ACC112 (cell line): ENCODE measurements around the gene PRLR.

ENCODE experiments used
- H2AFZ ChIP-seq: fragments of 200-600 bp; sonication (generic); one replicate; pipeline ENCODE4 v1.6.0; 2017; ENCODE audit warnings: antibody characterized with exemption, low read length; ENCODE audit not compliant: unreplicated experiment
- H3K27ac ChIP-seq: fragments of 200-600 bp; sonication (generic); 2 replicates; pipeline ENCODE4 v1.5.1; 2014; ENCODE audit warnings: low read depth, mild to moderate bottlenecking, antibody characterized with exemption, low read length, moderate library complexity
- H3K27me3 ChIP-seq: fragments of 200-600 bp; sonication (generic); 2 replicates; pipeline ENCODE4 v1.6.1; 2014; ENCODE audit warnings: mild to moderate bottlenecking, antibody characterized with exemption, low read length, moderate library complexity, mixed read lengths; ENCODE audit not compliant: insufficient read depth
- H3K36me3 ChIP-seq: fragments of 200-600 bp; sonication (generic); 2 replicates; pipeline ENCODE4 v1.6.1; 2016; ENCODE audit warnings: mild to moderate bottlenecking, antibody characterized with exemption, low read length, moderate library complexity, mixed read lengths; ENCODE audit not compliant: insufficient read depth
- H3K4me1 ChIP-seq: fragments of 200-600 bp; sonication (generic); one replicate; pipeline ENCODE4 v1.6.1; 2016; ENCODE audit warnings: low read length, mixed read lengths; ENCODE audit not compliant: insufficient read depth, unreplicated experiment, control insufficient read depth
- H3K4me3 ChIP-seq: fragments of 200-600 bp; sonication (generic); 2 replicates; pipeline ENCODE4 v1.5.1; 2014; ENCODE audit warnings: mild to moderate bottlenecking, low read depth, low read length
- H3K79me2 ChIP-seq: fragments of 200-600 bp; sonication (generic); one replicate; pipeline ENCODE4 v1.6.0; 2016; ENCODE audit warnings: low read length; ENCODE audit not compliant: control insufficient read depth, unreplicated experiment, insufficient read depth

PRLR gene

DNA sequence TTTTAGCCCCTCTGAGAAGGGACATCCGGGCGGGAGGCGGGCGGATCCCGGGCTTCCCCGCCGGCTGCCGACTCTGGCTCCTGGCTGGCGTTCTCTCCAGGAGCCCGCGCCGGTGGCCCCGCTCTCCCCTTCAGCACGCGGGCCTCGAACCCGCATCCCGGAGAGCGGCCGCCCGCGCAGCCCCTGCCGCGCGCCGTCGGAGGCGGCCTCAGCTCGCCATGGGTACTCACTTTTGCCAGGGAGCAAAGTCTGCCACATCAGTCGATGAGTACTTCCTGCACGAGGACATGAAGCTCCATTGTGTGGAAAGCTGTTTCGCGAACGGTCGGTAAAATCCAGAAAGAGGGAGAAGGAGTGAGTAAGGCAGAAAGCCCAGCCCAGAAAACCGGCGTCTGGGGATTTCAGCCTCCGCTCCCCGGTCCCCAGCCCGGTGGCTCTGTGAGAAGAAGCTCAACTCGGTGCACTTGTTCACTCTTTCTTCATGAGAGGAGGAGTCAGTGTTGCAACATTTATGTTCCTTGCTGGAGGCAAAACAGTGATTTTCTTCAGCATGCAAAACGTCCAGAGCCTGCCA lies at the start of gene PRLR:
PRLR (minus strand) TSS at position 450 of the 574 bp plus-strand sequence. CDS start 140,867 bp downstream, outside the sequence.
- H3K4me1 ChIP-seq, result peaks cover 4% of the 10 kb centered on the region
- peaks cover 69% of the 10 kb centered on the region for H3K27me3 ChIP-seq
- H3K36me3 ChIP-seq, result no peaks in the 10 kb centered on the region
- H3K4me3 ChIP-seq, result peak within 1 kb of the TSS; percentile 72
- H3K27ac ChIP-seq, result no peak within 1 kb of the TSS
- peak within 1 kb of the TSS; percentile 45 for H2AFZ ChIP-seq
- H3K79me2 ChIP-seq, result no peaks in the 10 kb centered on the region

DNA sequence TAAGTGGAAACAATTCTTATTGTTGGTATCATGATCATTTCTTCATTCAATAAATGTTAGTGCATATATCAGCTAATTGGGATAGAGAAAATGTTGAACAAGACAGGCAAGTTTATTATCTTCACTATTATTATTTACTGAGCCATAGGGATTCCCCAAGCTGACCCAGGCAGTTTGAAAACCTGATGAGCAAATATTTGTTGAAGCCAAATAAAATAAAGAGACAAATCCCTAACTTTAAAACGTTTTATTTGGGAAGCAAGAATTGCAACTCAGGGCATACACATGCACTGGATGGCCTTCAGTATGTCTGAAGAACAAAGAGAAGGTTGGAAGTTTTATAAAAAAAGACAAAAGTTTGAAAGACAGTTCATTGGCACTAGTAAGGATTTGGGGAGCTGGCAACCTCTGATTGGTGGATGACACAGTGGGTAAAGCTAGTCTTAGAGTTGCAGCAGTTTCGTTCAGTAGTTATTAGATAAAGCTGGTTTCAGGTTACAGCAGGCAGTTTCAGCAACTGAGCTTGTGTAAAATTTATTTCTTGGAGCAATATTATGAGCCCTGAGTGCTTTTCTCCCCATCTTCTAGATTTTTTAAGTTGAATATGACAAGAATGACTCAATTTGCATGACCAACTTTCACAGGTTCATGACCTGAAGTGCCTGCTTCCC lies 44.7 kb upstream of the PRLR start:
- no peak overlapping the region for H3K27ac ChIP-seq
- no peaks in the 10 kb centered on the region for H3K79me2 ChIP-seq
- H3K4me3 ChIP-seq, result no peak overlapping the region
- peaks cover 19% of the 10 kb centered on the region for H3K27me3 ChIP-seq
- no peaks in the 10 kb centered on the region for H3K4me1 ChIP-seq
- H3K36me3 ChIP-seq, result no peaks in the 10 kb centered on the region
- no peak overlapping the region for H2AFZ ChIP-seq

DNA sequence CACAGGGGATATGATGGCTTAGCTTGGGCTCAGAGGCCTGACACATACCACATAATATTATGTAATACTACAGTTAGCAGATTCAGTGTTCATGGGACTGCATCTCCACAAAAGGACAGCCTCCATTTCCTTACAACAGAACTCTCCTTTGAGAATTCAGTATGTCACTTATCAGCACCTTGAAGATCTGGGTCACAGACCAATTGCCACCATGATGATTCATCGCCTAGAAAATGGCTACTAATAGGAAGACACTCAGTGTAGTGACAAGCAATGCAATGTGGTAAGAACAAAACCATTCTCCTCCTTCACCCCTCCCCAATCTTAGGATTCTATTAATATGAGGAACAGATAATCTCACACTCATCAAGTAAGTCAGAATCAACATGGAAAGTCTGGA lies 38.7 kb upstream of the PRLR start:
- H3K4me1 ChIP-seq, result no peaks in the 10 kb centered on the region
- H2AFZ ChIP-seq, result no peak overlapping the region
- H3K27me3 ChIP-seq, result peaks cover 7% of the 10 kb centered on the region
- no peaks in the 10 kb centered on the region for H3K79me2 ChIP-seq
- H3K4me3 ChIP-seq, result no peak overlapping the region
- H3K27ac ChIP-seq, result no peak overlapping the region
- no peaks in the 10 kb centered on the region for H3K36me3 ChIP-seq

DNA sequence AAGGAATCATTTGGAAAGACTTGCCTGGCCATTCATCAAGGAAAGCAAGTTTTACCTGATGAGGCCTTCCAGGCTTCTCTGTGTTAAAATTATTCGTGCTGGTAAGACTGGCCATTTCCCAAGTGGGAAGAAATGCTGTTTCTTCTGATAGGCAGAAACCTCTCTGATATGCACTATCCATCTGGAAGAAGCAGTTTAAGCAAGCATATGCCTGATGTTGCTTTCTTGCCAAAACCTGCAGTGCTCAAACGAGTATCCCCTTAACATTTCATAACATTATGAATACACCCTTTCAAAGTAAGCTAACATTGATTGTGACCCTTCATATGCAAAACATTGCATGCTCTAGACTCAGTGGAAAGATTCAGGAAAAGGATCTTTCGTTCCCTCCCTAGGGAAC lies 36.0 kb upstream of the PRLR start:
- H2AFZ ChIP-seq, result no peak overlapping the region
- H3K27me3 ChIP-seq, result peaks cover 3% of the 10 kb centered on the region; the same call in 1 of the 2 replicates

DNA sequence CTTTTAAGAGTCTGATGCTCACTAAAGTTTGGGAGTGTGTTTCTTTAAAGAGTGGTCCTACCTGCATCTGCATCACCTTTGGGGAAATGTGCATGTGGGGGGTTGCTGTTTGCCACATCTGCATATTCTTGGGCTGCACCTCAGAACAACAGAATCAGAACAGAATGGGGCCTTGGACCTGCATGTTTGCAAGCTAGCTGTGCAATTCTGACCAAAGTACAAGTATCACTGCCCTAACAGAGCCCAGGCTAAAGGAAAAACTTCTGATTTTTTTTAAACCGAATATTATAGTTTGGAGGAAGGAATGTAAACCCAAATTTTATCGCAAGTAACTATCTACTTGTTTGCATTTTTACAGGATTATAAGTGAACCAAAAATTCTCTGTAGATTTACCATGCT lies 34.2 kb upstream of the PRLR start:
- no peak overlapping the region for H2AFZ ChIP-seq
- H3K27ac ChIP-seq, result no peak overlapping the region
- H3K4me3 ChIP-seq, result no peak overlapping the region
- no peaks in the 10 kb centered on the region for H3K36me3 ChIP-seq
- H3K4me1 ChIP-seq, result no peaks in the 10 kb centered on the region
- H3K79me2 ChIP-seq, result no peaks in the 10 kb centered on the region
- H3K27me3 ChIP-seq, result peaks cover 3% of the 10 kb centered on the region; the same call in 1 of the 2 replicates

More for the DNA sequence above, 36.0 kb upstream of the PRLR start:
- H3K4me3 ChIP-seq, result no peak overlapping the region
- H3K4me1 ChIP-seq, result no peaks in the 10 kb centered on the region
- no peaks in the 10 kb centered on the region for H3K79me2 ChIP-seq
- H3K36me3 ChIP-seq, result no peaks in the 10 kb centered on the region
- H3K27ac ChIP-seq, result no peak overlapping the region

DNA sequence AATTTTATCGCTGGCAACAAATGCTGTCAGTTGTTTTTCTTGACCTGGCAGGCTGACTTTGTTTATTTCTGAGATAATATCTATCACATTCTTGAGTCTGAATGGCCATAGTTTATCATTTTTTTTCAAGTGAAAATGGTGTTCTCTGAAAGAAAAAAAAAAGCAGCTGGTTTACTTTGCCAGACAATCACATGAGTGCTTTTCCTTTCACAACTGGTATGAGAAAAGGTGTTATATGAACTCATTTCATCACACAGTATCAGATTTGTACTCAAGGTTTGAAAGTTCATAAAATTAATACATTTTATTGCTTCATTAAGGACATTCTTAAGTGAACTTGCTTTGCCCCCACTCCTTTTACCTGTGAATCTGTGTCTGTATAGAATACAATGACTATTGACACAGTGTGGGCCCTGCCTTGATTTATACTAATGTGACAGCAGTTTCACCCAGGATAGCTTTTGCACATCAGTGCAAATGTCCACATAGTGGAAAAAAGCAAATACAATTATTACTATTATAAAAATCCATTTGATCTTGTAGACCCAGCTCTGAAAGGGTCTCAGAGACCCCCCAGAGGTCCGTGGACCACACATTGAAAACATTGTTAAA lies 33.1 kb upstream of the PRLR start:
- no peak overlapping the region for H3K27ac ChIP-seq
- no peaks in the 10 kb centered on the region for H3K4me1 ChIP-seq
- H3K27me3 ChIP-seq, result peaks cover 3% of the 10 kb centered on the region; the same call in 1 of the 2 replicates
- no peak overlapping the region for H2AFZ ChIP-seq
- no peaks in the 10 kb centered on the region for H3K79me2 ChIP-seq
- no peak overlapping the region for H3K4me3 ChIP-seq
- H3K36me3 ChIP-seq, result no peaks in the 10 kb centered on the region

DNA sequence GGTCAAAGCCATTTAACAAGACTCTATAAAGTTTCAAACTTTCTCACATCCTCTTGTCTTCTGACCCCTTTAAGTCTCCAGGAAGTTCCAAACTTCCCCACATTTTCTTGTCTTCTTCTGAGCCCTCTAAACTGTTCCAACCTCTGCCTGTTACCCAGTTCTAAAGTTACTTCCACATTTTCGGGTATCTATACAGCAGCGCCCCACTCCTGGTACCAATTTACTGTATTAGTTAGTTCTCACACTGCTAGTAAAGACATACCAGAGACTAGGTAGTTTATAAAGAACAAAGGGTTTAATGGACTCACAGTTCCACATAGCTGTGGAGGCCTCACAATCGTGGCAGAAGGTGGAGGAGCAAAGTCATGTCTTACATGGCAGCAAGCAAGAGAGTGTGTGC lies 23.3 kb upstream of the PRLR start:
- Histone ChIP-seq H3K4me1 (peaks cover 5% of the 10 kb centered on the region), H3K4me3 (no peak overlapping the region), H3K27me3 (peaks cover 12% of the 10 kb centered on the region), H3K27ac (no peak overlapping the region), H3K79me2 (no peaks in the 10 kb centered on the region), H3K36me3 (no peaks in the 10 kb centered on the region), H2AFZ (no peak overlapping the region)

DNA sequence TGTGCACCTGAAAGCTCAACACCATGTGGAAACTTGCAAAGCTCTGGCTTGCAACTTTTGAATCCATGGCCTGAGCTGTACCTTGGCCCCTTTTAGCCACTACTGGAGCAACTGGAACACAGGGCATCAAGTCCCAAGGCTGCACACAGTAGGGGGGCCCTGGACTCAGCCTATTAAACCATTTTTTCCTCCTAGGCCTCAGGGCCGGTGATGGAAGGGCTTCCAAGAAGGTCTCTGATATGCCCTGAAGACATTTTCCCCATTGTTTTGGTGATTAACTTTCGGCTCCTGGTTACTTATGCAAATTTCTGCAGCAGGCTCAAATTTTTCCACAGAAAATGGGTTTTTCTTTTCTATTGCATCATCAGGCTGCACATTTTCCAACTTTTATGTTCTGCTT lies 22.7 kb upstream of the PRLR start:
- Histone ChIP-seq H3K27me3 (peaks cover 12% of the 10 kb centered on the region), H3K79me2 (no peaks in the 10 kb centered on the region), H3K4me1 (peaks cover 7% of the 10 kb centered on the region), H2AFZ (no peak overlapping the region), H3K4me3 (no peak overlapping the region), H3K27ac (no peak overlapping the region), H3K36me3 (no peaks in the 10 kb centered on the region)

DNA sequence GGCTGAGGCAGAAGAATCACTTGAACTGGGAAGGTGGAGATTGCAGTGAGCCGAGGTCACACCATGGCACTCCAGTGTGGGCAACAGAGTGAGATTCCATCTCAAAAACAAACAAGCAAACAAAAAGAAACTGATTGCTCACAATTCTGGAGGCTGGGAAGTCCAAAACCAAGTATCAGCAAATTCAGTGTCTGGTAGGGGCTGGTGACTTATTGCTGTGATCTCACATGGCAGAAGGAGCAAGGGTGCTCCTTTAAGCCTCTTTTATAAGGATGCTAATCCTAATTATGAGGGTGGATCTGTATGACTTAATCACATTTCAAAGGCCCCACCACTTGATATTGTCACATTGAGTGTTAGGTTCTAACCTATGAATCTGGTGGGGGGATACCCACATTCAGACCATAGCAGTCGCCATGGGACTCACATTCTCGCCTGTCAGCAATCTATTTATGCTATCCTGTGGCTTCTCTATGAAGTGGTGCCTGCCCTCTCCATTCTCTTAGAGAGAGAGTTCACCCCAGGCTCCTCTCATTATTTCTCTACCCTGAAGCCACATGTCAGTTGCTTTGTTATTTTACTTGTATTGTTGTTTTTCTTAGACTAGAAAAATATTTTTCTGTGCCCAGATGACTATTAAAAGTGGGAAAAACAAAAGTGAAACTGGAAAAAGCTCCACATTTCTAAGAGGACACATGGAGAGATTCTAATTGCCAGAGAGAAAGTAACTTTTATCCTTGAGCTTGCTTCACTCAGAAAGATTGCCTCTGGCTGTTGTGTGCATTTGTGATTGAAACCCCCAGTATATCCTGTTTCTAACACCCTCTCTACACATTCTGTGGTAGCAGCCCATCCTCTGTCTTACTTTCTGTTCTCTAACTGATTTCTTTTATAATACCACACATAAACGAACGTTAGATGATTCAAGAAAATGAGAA lies 18.8 kb upstream of the PRLR start:
- H3K4me1 ChIP-seq, result peaks cover 22% of the 10 kb centered on the region
- peak overlapping the region; percentile 97 for H2AFZ ChIP-seq
- H3K4me3 ChIP-seq, result peak overlapping the region; percentile 62
- no peaks in the 10 kb centered on the region for H3K79me2 ChIP-seq
- H3K36me3 ChIP-seq, result no peaks in the 10 kb centered on the region
- no peaks in the 10 kb centered on the region for H3K27me3 ChIP-seq
- no peak overlapping the region for H3K27ac ChIP-seq

DNA sequence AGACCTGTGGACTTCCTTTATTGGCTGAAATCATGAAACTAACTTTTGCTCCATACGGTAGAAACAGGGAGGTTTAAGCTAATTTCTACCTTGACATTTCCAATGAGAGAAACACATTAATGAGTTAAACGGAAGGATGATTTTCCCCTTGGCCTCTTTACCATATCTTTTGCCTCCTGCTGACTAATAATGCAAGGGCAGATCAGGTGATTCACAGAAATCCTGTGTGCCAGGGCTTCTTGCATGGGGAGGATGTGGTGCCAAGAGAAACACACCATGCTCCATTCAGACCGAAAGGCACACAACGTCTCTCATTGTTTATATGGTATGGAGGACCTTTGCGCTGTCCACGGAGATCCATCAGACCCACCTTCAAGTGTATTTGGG lies 17.4 kb upstream of the PRLR start:
- Histone ChIP-seq H3K36me3 (no peaks in the 10 kb centered on the region), H3K4me1 (peaks cover 22% of the 10 kb centered on the region), H3K27ac (peak overlapping the region; percentile 52), H2AFZ (peak overlapping the region; percentile 70), H3K27me3 (peaks cover 12% of the 10 kb centered on the region; the same call in 1 of the 2 replicates), H3K4me3 (0 out of 2 replicates have a peak overlapping the region, but pooled peaks have one; percentile 10), H3K79me2 (no peaks in the 10 kb centered on the region)
